Esophagus squamous epithelium (tissue), 4 donors: ENCODE results near the gene NDRG3.

Experiments
- CTCF ChIP-seq, 6 experiments: fragments of 450-650 bp in 4 of 6; fragments of 200-600 bp in 2 of 6; sonication (generic) in 2 of 6; IDR thresholded peaks; one replicate each; pipeline ENCODE4 v1.5.1; 2016 to 2019; ENCODE audit warnings: antibody characterized with exemption in 6 of 6, mild to moderate bottlenecking in 4 of 6, moderate library complexity in 4 of 6
- POLR2A ChIP-seq, 4 donors: fragments of 450-650 bp; IDR thresholded peaks; one replicate each; pipeline ENCODE4 v1.6.1; 2017; ENCODE audit warnings: antibody characterized with exemption in 4 of 4, mild to moderate bottlenecking in 4 of 4, moderate library complexity in 3 of 4

- TF ChIP-seq POLR2A (IDR thresholded peaks at IDR 0.05) (no peak), CTCF (IDR thresholded peaks at IDR 0.05) (no peak)
These were observed 13.4 kb downstream of the NDRG3 start for GRCh38 chr20:36732456-36732855.
